HG03558 (cell line): ENCODE results near the gene PLVAP.
"Not testable (repeated sequence)": the region's sequence is repeated elsewhere in the genome, so short reads cannot be mapped to it uniquely, and the experiment has no call there.

Experiments used
- ATAC-seq: cut with Tn5 transposase; IDR thresholded peaks from one replicate; pipeline ENCODE4 v1.9.1; 2021; ENCODE audit warnings: moderate number of reproducible peaks; ENCODE audit not compliant: unreplicated experiment; ENCODE audit errors: extremely low read depth

Gene PLVAP

DNA sequence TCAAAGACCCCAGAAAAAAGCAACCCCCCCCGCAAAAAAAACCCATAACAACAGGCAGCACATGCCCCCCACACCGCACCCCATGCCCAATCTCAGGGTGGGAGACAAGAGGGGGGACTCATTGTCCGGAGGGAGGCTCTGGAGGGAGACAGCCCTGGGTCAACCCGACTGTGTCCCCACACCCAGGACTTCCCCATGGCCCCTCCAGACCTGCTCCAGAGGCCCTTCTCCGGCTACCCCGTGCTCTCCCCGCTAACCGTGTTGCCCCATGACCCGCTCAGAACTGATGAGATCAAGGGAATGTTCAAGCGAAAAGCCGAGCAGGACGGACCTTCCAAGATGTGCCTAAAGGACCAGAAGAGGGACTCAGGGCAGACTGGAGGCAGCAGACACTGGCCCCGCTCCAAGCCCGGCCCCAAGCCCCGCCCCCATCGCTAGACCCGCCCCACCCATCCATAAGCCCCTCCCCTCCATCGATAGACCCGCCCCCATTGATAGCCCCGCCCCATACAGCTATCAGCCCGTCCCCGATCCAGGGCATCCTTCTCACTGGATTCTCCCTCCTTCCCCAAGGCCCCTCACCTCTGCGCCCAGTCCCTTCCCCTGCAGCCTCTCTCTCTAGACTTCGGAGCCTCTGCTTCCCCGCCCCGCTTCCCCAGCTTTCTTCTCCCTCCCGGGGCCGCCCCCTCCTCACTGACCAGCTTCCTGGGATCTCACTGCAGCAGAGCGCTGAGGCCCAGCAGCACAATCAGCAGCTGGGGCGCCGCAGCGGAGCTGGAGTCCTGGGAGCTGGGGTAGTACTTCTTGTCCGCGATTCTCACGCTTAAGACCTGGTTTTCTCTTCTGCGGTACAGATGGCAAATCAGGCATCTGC, 26.1 kb upstream of the PLVAP start:
- no peak for ATAC-seq

DNA sequence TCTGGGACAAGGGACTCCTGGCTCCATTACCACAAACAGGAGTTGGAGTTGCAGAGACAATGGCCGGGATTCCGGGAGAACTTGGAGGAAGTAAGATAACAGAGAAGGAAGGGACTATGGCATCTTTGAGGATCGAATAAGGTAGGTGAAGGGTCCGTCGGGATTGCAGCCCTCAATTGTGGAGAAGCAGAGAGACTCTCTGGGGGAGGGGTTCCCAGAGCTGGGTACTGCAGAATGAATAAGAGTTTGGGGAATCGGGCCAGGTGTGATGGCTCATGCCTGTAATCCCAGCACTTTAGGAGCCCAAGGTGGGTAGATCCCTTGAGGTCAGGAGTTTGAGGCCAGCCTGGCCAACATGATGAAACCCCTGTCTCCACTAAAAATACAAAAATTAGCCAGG, 24.5 kb upstream of the PLVAP start:
- ATAC-seq, result no peak

DNA sequence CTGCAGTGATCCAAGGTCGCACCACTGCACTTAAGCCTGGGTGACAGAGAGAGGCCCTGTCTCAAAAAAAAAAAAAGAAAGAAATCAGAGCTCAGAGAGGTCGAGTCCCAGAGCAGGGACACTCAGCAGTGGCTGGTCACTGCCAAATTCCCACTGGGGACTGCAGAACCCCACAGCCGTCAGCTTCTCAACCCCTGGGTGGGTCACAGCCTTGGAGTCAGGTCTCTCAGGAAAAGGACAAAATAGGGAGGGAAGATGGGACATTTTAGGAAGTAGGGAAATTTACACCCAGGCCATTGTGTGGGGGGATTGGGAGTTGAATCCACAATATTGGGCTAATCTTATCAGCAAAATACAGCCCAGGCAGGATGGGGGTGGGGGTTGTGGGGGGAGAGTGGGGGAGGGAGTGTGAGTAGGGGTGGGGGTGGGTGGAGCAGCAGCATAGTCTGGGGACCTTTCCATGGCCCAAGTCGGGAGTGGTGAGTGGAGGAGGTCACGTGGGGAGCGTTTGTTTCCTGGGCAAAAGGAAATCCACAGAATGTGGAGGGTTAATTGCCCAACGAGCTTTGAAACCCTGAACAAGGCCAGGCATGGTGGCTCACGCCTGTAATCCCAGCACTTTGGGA, 21.9 kb upstream of the PLVAP start:
- no peak for ATAC-seq

DNA sequence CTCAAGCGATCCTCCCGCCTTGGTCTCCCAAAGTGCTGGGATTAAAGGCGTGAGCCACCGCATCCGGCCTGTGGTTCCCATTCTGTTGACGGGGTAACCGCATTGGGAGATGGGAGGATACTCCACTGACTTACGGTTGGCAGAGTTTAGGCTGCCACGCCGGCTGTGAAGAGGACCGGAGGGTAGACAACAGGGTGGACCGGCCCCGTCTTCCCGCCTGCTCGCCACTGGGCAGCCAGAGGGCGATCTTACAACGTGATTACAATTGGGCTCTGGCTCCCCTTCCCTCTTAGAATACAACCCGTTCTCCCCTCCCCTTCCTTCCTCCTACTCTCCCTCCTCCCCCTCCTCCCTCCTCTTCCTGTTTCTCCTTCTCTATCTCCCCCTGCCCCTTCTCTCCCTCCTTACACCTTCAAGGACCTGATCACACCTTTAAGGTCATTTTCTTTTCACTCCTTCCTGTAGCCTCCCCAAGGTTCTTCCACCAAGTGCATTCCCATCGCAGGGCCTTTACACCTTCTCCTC, 17.8 kb upstream of the PLVAP start:
- ATAC-seq, result no peak

DNA sequence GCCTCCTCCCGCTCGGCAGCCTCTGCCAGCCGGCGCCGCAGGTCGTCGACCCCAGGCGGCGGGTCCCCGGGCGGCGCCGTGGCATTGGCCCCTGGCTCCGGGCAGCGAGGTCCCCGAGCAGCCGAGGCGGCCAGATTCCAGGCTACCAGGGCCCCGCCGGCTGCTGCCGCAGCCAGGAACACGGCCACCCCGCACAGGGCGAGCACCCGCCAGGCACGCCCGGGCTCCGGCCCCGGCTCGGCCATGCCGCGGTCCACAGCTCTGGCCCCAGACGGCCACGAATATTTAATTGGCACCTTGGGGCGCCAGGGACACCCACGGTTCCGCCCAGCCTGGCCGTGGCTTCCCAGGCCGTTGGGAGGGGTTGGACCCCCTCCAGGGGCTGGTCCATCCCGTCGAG, 16.8 kb upstream of the PLVAP start, which contains the start of gene CCDC194:
CCDC194 (minus strand) TSS at position 283 of the 400 bp plus-strand sequence; CDS start at position 245, 38 bp downstream.
- ATAC-seq, result no peak

DNA sequence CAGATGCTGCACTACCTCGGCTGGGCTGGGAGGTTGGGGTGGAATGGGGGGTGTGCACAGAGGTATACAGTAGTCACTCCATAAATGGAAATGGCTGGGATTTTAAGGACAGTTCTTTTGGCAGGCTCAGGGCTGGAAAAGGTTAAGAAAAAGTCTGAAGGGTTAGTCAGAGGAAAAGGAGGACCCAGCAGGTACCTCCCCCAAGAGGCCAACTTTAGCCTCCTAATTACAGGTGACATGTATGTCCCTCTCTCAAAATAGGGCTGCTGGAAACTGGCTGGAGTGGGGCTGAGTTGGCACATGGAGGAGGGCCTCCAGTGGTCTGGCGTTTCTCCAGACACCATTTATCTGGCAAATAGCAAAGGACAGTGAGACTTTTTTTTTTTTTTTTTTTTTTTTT, 15.9 kb upstream of the PLVAP start:
- no peak for ATAC-seq

DNA sequence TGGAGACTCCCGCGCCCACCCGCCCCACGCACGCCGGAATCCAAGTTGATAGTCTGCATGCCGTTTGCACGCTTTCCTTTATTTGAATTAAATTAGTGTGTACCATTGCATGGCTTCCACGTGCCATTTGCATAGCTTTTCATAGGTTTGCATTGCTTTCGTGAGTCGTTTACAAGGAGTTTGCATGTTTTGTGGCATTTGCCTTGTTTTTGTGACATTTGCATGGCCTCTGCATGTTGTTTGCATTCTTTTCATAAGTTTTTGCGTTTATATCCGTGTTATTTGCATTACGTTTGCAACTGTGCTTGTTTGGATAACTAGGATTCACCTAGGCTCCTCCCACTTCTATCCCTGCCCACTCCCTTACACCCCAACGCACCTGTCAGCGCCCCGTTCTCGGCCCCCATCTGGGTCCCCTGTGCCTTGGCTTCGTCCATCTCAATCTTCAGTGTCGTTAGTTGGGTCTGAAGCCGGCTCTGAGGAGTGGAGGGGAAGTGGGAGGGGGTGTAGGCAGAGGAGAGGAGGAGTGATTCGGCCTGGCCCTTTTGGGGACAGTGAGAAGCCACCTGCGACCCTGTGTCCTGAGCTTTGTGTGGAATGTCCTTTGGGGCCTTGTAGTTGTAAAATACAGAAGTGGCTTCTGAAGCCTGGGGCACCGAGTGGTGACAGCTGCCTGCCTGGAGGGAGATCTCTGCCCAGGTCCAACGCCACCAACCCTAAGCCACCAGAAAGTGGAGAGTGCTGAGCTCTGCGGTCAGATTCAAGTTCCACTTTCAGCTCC, 14.4 kb upstream of the PLVAP start:
- no peak for ATAC-seq

DNA sequence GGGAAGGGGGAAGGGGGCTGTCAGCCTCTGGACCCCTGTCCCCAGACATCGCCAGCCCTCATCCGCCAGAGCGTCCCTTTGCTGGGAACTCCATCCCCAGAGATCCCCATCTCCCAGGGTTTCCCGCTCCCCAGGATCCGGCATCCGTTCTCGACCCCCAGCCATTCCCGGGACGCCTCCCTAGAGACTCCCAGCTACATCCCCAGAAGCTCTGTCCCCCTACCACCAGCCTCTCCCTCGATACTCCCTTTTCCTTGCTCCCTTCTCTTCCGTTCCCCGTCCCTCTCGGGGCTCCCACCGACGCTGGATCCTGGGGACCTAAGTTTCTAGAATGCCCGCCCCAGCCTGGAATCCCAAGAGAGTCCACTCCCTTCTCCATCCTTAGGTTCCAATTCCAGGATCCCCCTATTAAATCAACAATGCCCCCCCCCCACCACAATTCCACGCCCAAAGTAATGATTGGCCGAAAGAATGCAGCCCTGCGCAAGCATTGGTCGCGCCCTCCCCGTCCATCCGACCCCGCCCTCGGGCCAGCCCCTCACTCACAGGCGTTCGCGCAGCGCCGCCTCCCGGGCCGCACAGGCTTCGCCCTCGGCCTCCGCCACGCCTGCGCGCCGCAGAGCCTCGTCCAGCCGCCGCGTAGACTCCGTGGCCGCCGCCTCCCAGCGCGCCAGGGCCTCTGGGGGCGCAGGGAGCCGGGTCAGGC, 13.7 kb upstream of the PLVAP start:
- ATAC-seq, result peak; percentile 62

DNA sequence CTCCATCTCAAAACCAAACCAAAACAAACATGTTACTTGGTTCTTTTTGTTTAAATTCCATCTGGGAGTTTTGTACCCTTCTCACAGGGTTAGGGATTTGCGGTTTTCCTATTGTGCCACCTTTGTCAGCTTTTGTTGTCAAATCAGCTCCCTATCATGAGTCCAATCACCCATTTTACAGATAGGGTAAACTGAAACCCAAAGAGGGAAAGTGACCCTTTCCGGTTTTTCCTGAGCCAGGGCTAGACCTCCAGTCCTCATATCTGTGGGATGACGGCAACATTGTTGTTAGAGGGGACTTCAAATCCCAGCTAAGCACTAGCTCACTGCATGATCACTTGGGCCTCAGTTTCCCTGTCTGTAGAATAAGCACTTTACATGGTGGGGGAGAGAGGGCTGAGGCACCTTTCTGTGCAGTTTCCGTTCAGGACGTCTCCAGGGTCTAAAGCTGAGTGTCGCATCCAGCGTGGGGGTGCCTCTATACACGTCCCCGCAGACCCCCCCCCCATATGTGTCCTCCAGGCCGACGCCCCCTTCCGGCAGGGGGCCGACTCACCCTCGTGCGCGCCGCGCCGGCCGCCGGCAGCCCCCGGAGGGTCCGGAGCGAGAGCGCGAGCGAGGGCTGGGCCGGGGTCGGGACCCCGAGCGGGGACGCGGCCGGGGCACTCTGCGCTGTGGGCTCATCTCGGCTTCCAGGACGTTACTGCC, 13.0 kb upstream of the PLVAP start:
- no peak for ATAC-seq

DNA sequence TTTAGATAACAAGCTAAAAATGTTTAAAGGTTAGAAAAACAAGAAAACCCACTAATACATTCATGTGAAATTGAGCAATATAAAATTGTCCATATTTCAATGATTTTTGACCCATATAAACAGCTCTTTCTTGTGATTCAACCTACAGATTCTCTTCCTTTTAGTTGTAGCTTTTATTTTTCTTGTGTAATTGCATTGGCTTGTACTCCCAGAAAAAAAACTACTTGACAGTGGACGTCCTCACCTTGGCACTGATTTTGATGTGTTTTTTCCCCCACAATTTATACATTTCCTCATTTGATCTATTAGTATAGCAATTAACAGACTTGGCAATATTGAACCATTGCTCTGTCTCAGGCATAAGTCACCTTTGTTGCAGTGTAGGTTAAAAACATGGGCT, 12.1 kb upstream of the PLVAP start:
- no peak for ATAC-seq

DNA sequence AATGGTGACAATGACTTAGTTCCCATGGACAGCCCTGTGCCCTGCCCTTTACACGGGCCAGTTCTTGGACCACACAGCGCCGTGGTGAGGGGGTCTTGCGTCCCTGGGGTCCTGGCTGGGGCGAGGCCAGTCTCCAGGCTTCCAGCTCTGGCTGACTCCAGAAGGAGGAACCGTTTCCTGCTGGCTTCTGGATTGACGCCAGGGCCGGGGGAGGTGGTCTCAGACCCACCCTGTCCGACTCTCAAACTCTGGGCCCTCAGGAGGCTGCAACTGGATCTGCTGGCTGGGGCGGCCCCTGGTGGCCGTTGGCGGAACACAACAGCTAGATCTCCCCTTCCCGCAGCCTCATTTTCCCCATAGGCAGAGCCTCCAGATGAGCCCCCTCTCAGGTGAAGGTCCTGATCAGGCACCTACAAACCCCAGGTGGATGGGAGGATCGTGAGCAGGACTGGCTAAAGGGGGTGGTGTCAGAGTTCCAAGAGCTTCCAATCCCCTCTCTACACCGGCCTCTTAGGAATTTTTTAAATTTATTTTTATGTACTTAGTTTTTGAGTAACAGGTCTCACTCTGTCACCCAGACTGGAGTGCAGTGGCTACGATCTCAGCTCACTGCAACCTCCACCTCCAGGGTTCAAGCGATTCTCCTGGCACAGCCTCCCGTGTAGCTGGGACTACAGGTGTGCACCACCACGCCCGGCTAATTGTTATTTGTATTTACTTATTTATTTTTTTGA, 8.9 kb upstream of the PLVAP start:
- no peak for ATAC-seq

DNA sequence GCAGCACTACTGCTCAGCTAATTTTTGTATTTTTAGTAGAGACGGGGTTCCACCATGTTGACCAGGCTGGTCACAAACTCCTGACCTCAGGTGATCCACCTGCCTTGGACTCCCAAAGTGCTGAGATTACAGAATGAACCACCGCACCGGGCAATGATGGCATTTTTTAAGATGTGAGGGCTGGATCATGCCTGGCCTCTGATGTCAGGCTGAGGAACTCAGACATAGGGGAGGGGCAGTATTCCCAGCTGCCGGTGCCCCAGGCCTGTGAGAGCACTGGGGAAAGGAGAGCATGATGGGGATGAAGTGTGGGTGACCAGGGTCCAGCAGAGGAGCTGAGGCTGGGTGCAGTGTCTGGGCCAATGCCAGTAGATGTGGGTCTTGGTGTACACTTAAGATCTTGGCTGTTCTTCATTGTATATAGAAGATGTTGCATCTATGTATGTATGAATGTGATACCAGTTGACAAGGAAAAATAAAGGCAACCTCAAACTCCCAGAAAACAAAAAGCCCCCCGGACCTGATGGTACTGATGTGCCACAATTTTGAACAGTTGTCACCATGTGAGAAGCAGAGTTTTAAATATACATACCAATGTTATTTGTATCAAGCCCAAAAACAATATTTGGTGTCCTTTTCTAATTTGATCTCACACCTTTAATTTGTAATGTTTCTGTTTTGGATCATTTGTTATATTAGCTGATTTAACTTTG, 3.4 kb upstream of the PLVAP start:
- no peak for ATAC-seq

DNA sequence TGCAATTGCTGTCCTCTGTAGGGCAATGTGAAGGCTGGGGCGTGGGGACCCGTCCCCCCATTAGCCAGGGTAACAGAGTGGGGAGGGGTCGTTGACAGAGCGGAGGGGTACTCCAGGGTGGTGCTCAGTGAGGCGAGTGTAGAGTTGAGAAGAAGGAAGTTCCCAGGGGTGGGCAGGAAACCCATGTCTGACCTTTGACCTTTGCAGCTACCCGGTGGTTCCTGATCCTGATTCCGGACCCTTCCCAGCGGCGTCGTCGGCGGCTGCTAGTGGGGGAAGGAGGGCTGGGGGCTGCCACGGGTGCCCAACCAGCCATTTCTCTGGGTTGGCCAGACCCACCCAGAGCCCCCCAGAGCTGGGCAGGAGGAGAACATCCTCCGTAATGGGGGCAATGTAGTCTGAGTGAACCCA, 2.1 kb upstream of the PLVAP start:
- no peak for ATAC-seq

DNA sequence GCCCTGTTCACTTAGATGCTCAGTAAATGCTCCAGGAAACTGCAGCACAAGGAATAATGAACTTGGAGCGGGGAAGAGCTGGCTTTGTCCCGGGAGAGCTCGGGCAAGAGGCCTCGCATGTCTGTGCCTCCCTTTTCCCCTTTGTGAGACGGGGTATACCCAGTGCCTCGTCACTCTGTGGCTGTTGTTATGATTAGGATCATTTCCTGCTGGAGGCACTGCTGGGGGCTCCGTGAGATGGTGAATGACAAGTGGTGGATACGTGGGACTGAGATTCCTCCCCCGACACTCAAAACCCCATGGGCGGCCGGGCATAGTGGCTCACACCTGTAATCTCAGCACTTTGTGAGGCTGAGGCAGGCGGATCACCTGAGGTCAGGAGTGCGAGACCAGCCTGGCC, 1.1 kb upstream of the PLVAP start:
- ATAC-seq, result no peak

DNA sequence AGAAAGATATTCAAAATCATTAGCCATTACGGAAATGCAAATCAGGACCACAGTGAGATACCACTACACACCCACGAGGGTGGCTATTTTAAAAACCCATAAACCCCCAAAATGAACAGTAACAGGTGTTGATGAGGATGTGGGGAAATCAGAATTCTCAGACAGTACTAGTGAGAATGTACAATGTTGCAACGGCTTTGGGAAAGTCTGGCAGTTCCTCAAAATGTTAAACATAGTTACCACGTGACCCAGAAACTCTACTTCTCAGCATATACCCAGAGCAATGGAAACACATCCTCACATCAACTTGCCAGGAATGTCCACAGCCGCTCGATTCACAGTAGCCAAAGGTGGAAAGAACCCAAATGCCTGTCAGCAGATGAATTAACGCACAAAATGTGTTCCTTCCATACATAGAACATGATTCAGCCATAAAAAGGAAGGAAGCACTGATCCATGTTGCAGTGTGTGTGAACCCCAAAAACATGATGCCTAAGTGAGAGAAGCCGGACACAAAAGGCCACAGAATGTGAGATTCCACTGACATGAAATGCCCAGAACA, 7.0 kb downstream of the PLVAP start:
- peak; percentile 70 for ATAC-seq

DNA sequence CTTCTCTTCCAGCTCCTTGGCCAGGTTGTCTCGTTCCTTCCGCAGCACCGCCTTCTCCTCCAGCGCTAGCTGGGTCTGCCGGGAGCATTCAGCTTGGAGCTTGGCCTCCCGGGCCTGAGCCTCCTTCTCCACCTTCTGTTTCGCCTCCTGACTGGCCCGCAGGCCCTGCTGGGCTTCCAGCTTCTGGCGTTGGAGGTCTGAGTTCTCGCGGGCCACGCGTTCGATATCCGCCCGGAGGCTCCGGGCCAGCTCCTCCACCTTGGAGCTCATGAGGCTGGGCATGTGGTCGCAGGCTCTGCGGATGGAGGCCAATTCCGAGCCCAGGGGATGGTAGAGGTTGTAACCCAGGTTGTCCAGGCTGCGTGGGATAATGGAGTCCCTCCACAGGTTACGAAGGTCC, 11.8 kb downstream of the PLVAP start:
- no peak for ATAC-seq

DNA sequence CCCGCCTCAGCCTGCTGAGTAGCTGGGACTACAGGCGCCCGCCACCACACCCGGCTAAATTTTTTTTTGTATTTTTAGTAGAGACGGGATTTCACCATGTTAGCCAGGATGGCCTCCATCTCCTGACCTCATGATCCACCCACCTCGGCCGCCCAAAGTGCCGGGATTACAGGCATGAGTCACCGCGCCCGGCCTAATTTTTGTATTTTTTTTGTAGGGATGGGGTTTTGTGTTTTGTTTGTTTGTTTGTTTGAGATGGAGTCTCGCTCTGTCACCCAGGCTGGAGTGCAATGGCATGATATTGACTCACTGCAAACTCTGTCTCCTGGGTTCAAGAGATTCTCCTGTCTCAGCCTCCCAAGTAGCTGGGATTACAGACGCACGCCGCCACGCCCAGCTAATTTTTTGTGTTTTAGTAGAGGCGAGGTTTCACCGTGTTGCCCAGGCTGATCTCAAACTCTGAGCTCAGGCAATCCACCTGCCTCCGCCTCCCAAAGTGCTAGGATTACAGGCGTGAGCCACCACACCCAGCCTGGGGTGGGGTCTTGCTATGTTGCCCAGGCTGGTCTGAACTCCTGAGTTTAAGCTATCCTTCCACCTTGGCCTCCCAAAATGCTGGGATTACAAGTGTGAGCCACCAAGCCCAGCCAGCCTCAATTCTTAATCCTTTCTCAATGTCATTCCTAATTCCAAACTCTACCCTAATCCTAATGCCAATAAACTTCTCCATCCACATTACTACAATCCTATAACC, 13.1 kb downstream of the PLVAP start:
- ATAC-seq, result not testable (repeated sequence)
